ENCODE measurements around the gene NOS1. TPM values are rescaled to one million over a fixed set of nuclear protein-coding genes. Genes with fewer than 3 reads are reported as not detected.
A peak's percentile ranks its signal among the peaks of the same experiment; 100 is the strongest.
"Not testable (repeated sequence)": the region's sequence is repeated elsewhere in the genome, so short reads cannot be mapped to it uniquely, and the experiment has no call there.

The NOS1 gene
- total RNA-seq, 2 donors from 2014 or later = 0.07 TPM; not detected in 1

- no peak overlapping the region for H3K27ac Mint-ChIP-seq
- DNase-seq (ENCODE audit: low spot score in 2 of 2) = no peak
- ATAC-seq = no peak
- H3K36me3 Mint-ChIP-seq = no peaks in the 10 kb centered on the region
- peaks cover 19 to 22% of the 10 kb centered on the region in 2 donors for H3K9me3 Mint-ChIP-seq
Measured at GRCh38 chr12:117377758-117378157, 16.3 kb upstream of the NOS1 start.

DNA sequence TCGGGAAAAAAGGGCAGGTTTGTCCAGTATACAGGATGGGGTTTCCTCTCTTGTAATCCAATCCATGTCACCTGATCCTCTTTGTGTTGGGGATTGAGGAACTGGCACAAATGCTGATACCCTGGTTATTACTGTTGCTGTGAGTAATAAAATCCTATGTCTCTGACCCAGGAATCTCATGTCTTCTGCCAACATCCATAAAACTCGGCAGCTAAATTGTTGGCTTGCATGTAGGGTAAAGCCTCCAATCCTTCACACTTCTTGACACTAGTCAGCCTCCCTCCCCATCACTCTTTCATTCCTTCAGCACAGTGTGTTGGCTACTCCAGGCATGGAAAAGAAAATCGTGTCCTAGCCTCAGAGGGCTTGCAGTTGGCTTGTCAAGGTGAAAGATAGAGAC is 9.2 kb upstream of the NOS1 start:
- DNase-seq (ENCODE audit: low spot score in 2 of 2) = no peak

DNA sequence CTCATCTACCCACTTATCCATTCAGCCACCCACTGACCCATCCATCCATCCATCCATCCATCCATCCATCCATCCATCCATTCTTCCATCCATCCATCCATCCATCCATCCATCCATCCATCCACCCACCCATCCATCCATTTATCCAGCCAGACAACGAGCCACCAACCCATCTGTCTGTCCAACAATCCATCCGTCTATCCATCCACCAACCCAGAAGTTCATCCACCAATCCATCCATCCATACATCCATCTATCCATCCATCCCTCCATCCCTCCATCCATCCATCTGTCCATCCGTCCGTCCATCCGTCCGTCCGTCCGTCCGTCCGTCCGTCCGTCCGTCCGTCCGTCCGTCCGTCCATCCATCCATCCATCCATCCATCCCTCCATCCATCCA is 8.6 kb upstream of the NOS1 start:
- not testable (repeated sequence) for H3K36me3 Mint-ChIP-seq; ATAC-seq; H3K27ac Mint-ChIP-seq; H3K9me3 Mint-ChIP-seq; DNase-seq (ENCODE audit: low spot score in 2 of 2)

More for the DNA sequence above, 9.2 kb upstream of the NOS1 start:
- Mint-ChIP-seq H3K9me3 (peaks cover 4 to 9% of the 10 kb centered on the region in 2 donors), H3K27ac (no peak overlapping the region), H3K36me3 (no peaks in the 10 kb centered on the region)
- no peak for ATAC-seq

- Mint-ChIP-seq H3K27ac (no peak overlapping the region), H3K36me3 (peaks cover 0 to 8% of the 10 kb centered on the region in 2 donors), H3K9me3 (peaks cover 0 to 6% of the 10 kb centered on the region in 2 donors)
- ATAC-seq (peak in 1 of 2 donors; percentile 54), DNase-seq (ENCODE audit: low spot score in 2 of 2) (peak in 1 of 2 donors; percentile 74)
Measured at GRCh38 chr12:117367006-117367638, 5.7 kb upstream of the NOS1 start.

GRCh38 chr12:117365049-117365616 is 3.7 kb upstream of the NOS1 start:
- H3K36me3 Mint-ChIP-seq = peaks cover 0 to 8% of the 10 kb centered on the region in 2 donors
- no peak overlapping the region for H3K27ac Mint-ChIP-seq
- DNase-seq (ENCODE audit: low spot score in 2 of 2) (no peak), ATAC-seq (no peak)
- H3K9me3 Mint-ChIP-seq = peaks cover 0 to 4% of the 10 kb centered on the region in 2 donors

- ATAC-seq (no peak), DNase-seq (ENCODE audit: low spot score in 2 of 2) (no peak)
- Mint-ChIP-seq H3K36me3 (peaks cover 0 to 8% of the 10 kb centered on the region in 2 donors), H3K9me3 (no peaks in the 10 kb centered on the region), H3K27ac (no peak overlapping the region)
Measured at GRCh38 chr12:117363953-117364486, 2.6 kb upstream of the NOS1 start.

DNA sequence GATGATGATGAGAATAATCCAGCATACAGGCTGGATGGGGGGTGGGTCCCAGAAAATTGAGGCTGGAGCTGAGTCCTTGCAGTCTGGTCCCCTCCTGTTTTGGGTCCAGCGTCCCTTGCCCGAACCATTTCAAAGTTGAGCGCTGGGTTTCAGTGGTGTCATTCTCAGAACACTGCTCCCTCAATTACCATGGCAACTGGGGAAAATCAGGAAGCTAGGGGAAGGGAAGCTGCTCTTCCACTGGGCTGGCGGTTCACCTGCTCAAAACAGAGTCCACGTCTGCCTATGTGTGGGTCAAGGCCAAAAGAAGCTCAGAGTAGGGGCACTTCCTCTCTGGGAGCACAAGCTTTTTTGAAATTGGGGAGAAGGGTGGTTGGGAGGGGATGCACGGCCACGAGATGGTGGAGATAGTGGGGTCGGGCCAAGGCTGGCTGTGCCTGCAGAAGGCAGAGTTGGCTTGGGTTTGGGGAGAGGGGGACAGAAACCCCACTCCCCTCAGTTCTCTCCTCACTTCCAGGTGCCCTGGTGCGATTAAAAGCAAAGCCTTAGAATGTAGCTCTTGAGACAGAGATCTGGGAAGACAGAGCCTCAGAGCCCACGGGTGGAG is 1.7 kb upstream of the NOS1 start:
- H3K36me3 Mint-ChIP-seq = peaks cover 0 to 8% of the 10 kb centered on the region in 2 donors
- ATAC-seq (no peak), DNase-seq (ENCODE audit: low spot score in 2 of 2) (no peak)
- no peaks in the 10 kb centered on the region for H3K9me3 Mint-ChIP-seq
- no peak overlapping the region for H3K27ac Mint-ChIP-seq

DNA sequence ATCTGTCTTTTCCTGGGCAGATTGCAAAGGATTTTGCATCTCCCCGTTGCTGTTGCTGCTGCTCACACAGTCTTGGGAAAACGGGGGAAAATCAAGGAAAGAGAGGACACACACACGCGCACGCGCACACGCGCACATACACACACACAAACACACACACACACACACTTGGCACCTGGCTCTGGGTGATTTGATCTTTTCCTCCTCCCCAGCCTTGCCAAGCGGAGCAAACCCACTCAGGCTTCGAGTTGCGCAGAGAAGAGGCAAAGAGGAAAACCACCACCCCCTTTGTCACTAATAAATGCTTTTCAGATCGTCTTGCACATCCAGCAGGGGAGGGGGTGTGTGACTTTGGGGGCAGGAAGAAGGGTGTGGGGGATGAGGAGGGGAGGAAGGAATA is 965 bp upstream of the NOS1 start:
- peaks cover 0 to 8% of the 10 kb centered on the region in 2 donors for H3K36me3 Mint-ChIP-seq
- H3K9me3 Mint-ChIP-seq = no peaks in the 10 kb centered on the region
- no peak for DNase-seq (ENCODE audit: low spot score in 2 of 2)
- ATAC-seq = no peak
- no peak overlapping the region for H3K27ac Mint-ChIP-seq

GRCh38 chr12:117361905-117362304 is 479 bp upstream of the NOS1 start:
- DNase-seq (ENCODE audit: low spot score in 2 of 2) = no peak
- H3K27ac Mint-ChIP-seq = no peak overlapping the region
- no peak for ATAC-seq
- no peaks in the 10 kb centered on the region for H3K9me3 Mint-ChIP-seq
- H3K36me3 Mint-ChIP-seq = peaks cover 0 to 8% of the 10 kb centered on the region in 2 donors

DNA sequence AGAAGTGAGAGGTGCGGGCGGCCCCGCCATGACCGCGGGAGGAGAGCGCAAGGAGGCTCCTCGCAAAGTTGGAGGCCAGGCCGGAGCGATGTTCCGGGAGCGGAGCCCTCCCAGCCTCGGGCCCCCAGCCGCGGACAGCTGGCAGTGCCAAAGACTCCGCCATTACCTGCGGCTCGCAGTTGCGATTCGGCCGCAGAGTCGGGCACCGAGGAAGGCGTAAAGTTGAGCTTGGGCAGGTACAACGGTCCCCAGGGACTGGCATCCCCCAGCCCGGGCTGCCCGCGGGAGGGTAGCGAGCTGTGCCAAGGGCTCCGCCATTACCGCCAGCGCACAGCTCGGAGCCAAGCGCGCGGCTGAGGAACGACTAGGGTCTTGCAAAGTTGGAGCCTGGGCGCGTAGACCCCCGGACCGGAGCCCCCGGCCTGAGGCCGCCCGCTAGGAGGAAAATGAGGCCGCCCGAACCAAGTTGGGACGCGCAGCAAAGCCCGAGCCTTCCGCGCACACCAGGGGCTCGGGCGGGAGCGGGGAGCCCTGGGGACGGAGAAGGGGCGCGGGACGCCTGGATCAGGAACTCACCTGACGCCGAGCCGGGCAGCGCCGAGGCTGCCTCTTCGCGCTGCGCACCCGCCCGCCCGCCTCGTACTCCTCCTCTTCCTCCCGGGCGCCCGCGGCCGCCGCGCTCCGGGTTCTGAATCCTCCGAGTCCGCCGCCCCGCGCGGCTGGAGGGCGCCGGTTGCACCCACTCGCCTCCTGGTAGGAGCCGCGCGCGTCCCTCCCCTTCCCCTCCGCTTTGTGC is 677 bp downstream of the NOS1 start:
- ATAC-seq = no peak
- Mint-ChIP-seq H3K27ac (no peak overlapping the region), H3K36me3 (peaks cover 0 to 13% of the 10 kb centered on the region in 2 donors), H3K9me3 (no peaks in the 10 kb centered on the region)
- no peak for DNase-seq (ENCODE audit: low spot score in 2 of 2)

- Mint-ChIP-seq H3K9me3 (no peaks in the 10 kb centered on the region), H3K27ac (no peak overlapping the region), H3K36me3 (peaks cover 0 to 13% of the 10 kb centered on the region in 2 donors)
- no peak for DNase-seq (ENCODE audit: low spot score in 2 of 2)
- ATAC-seq = no peak
Measured at GRCh38 chr12:117360222-117360550, 1.2 kb downstream of the NOS1 start.

GRCh38 chr12:117359029-117359845 is 2.2 kb downstream of the NOS1 start:
- ATAC-seq (no peak), DNase-seq (ENCODE audit: low spot score in 2 of 2) (no peak)
- H3K36me3 Mint-ChIP-seq = peaks cover 0 to 12% of the 10 kb centered on the region in 2 donors
- no peaks in the 10 kb centered on the region for H3K9me3 Mint-ChIP-seq
- no peak overlapping the region for H3K27ac Mint-ChIP-seq

GRCh38 chr12:117356048-117356447 is 5.4 kb downstream of the NOS1 start:
- H3K36me3 Mint-ChIP-seq = peaks cover 0 to 5% of the 10 kb centered on the region in 2 donors
- ATAC-seq = no peak

DNA sequence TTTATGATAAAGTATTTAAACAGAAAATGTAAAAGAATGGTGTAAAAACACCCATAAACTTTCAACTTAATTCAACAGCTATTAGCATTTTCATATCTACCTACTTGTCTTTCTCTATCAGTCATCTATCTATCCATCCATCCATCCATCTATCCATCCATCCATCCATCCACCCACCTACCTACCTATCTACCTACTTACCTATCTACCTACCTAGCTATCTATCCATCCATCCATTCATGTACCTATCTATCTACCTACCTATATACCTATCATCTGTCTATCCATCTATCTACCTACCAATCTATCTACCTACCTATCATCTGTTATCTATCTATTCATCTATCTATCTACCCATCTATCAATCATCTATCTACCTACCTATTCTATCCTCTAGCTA is 8.5 kb downstream of the NOS1 start:
- Mint-ChIP-seq H3K9me3 (peaks cover 0 to 6% of the 10 kb centered on the region in 2 donors), H3K36me3 (peaks cover 0 to 5% of the 10 kb centered on the region in 2 donors), H3K27ac (no peak overlapping the region)
- DNase-seq (ENCODE audit: low spot score in 2 of 2) (no peak), ATAC-seq (no peak)

More at GRCh38 chr12:117356048-117356447, 5.4 kb downstream of the NOS1 start:
- no peak for DNase-seq (ENCODE audit: low spot score in 2 of 2)
- Mint-ChIP-seq H3K9me3 (peaks cover 0 to 6% of the 10 kb centered on the region in 2 donors), H3K27ac (no peak overlapping the region)

DNA sequence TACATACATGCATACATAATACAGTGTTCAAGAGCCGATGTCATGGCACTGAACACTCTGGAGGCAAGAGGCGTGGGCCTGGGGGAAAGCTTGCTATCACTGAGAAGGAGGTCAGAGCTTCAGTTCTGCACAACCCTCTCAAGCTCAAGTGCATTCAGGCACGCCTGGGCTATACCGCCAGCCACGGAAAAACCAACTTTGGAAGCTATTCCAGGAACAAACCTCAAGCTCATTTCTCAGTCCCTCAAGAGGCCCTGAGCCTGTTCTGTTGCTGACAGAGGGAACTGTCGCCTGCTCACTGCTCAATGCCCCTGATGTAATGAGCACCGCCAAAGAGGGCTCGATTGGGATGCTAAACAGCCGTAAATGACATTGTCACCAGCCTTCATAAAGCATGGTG is 9.2 kb downstream of the NOS1 start:
- Mint-ChIP-seq H3K36me3 (peaks cover 0 to 5% of the 10 kb centered on the region in 2 donors), H3K27ac (no peak overlapping the region), H3K9me3 (peaks cover 0 to 6% of the 10 kb centered on the region in 2 donors)
- no peak for ATAC-seq
- DNase-seq (ENCODE audit: low spot score in 2 of 2) = no peak

GRCh38 chr12:117350140-117350539 is 11.3 kb downstream of the NOS1 start:
- ATAC-seq (no peak), DNase-seq (ENCODE audit: low spot score in 2 of 2) (no peak)
- Mint-ChIP-seq H3K27ac (no peak overlapping the region), H3K36me3 (no peaks in the 10 kb centered on the region), H3K9me3 (peaks cover 0 to 6% of the 10 kb centered on the region in 2 donors)
